GM19035 (cell line): ENCODE results near the gene ZNF189.

Source experiments
- ATAC-seq: cut with Tn5 transposase; IDR thresholded peaks from one replicate; pipeline ENCODE4 v1.9.1; 2021; ENCODE audit not compliant: unreplicated experiment

ZNF189 gene

DNA sequence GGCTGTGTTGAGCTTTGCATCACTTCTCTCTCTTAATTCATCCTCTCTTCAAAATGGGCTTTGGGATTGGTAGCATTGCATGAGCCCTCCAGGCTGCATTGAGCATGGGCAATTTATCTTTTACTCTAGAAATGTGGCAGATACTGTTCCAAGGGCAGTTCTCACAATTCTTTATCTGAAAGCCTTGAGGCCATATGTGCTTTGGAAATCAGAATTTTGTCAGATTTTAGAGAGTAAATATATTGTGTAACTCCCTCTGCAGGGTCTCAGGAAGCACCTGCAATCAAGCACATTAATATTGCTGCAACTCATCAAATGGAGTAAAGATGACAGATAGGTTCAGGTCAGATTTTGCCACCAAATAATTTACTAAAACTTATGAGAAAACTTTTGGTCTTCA is 19.3 kb downstream of the ZNF189 start:
- no peak for ATAC-seq

DNA sequence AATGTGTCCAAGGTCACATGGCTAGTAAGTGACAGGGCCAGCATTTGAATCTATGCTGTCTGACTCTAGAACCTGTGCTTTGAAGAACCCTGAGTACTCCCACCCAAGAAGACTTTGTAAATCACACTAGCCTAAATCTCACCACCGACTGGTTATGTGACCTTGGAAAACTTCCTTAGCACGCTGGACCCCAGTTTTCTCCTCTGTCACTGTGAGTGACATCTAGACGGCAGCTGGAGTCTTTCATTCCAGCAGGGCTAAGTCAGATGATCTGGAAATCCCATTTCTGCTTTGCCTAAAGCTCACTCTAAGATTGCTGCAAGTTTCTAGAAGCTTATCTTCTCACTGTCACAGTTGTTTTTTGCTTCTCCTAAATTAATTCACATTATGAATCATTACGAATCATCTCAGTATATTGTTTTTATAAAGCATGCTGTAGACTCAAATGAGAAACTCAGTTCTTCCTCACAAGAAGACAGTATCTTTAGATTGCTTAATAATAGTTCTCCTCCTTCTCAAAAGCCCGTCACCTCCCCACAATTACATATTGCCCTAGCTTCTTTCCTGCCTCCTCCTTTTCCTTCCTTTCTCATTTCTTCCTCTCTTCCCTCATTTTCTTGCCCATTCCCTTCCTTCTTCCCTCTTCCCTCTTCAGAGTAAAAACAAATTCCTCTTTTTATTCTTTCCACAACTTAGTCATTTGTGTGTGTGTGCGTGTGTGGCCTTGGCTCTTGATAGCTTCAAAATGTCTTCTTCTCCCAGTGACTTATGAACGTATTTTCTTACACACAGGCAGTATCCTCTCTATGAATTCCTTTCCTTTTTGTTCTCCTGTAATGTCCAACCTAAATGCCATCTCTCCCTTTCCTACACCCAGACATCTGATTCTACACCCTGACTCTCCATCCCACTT is 20.1 kb downstream of the ZNF189 start:
- no peak for ATAC-seq

DNA sequence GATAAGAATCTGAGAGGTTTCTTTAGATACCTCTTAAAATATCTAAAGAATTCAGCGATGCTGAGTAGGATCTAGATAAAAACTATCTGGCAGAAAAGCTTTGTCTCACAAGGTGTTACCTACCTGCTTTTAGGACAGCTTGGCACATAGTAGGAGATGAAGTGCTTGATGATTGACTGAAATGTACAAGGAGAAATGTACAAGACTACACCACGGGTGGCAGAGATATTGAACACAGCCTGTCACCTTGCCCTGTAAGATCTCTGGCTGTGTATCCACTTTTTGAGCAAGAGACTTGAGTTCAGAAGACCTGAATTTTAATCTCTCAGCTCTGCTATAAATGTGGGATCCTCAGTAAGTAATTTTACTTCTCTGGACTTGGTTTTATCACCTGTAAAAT is 21.2 kb downstream of the ZNF189 start:
- ATAC-seq: no peak

DNA sequence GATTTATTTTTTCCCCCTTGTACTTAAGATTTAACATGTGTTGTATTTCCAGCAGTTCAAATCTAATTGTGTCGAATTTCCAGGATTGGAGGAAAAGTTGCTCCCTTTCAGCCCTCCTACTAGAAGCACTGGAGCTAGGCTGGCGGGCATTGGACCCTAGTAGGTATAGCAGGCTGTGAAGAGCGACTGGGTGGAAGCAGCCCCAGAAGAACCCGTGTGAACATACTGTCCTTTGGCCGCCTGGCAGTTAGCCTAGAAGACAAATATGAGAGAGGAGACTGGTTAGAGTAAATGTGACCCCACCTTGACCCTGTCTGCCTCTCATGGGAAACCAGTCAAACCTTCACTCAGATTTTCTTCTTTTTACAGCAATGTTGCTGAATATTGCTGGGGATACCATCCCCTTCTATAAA is 23.0 kb downstream of the ZNF189 start:
- ATAC-seq: no peak

DNA sequence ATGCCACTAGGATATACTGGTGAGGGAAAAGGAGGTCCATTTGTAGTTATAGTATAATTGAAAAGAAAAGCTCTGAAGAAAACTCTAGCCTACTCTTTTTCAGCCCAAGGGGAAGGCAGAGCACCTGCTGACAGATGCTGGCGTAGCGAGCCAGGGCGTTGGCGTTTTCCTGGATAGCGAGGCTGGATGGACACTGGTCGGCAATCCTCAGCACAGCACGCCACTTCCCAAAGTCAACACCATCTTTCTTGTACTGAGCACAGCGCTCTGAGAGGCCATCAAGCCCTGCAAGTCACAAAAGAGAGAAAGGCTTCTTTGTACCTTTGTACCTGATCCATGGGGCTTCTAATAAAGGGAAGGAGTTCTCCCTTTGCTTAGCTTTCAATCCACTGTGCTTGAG is 28.7 kb downstream of the ZNF189 start:
- no peak for ATAC-seq

DNA sequence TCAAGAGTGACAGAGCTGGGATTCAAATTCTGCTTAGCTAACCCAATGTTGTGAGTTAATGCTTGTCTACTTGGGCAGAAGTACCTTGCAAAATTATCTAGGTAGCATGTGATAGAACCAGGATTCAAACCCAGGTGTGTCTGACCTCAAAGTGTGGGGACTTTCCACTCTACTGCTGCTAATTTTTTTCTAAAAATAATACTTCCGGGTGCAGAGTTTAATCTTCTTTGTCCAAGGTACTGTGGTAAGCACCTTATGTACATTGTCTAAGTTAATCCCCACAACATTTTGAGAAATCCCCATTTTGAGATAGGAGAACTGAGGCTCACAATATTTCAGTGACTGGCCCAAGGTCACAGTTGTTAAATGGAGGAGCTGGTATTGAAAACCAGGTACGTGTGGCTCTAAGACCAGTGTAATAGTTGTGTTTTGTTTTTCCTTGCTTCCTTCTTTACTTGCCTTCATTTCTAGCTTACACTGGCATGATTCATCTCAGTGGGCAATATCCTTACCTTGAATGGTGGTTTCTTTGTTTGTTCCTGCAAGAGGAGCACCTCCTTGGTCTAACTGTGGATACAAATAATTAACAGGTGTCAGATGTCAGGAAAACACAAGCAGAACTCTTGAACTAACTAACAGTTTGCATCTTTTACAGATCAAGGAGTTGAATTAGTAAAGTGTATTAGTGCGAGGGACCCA is 29.5 kb downstream of the ZNF189 start:
- ATAC-seq: peak; percentile 72

DNA sequence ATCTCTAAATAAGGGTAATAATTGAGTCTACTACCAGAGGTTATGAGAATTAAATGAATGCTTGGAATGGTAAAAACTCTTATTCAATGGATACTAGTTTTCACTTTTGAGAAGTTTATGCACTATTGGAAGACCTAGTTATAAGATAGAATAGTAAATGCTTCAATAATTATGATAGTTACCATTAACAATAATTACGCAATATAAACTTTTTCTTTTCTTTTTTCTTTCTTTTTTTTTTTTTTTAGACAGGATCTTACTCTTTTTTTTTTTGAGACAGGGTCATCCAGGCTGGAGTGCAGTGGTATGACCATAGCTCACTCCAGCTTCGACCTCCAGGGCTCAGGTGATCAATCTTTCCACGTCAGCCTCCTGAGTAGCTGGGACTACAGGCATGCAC is 30.3 kb downstream of the ZNF189 start:
- no peak for ATAC-seq

DNA sequence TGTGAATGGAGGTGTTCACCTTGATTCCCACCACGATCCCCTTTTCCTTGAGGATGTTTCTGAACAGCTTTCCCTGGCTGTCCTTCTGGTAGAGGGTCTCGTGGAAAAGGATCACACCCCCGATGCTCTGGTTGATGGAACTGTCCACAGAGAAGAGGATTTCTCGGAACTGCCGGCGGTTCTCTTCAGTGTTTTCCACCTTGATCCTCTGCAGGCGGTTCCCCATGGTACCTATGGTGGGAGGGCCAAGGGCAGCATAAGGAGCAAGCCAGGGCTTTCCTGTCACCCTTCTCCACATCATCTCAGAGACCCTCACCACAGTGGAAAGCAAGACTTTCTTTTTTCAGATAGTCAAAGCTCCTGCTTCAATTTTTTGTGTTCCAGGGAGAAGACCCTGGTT is 31.1 kb downstream of the ZNF189 start:
- no peak for ATAC-seq

DNA sequence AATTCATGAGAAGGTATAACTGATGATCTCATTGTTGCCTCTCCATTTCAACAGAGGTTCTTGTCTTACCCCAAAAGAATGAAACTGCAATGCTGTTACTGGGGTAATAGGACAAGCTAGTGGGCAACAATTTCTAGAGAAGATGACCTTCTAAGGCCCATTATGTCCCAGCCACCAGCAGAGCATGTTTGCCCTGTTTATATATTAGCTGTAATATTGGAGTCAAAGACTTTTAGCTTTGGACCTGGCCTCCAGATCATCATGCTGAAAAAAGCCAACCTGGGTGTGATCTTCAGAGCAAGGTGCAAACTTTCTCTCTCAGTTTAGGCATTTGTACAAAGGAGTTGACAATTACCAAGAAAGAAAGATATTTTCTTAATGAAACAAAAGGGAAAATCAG is 33.5 kb downstream of the ZNF189 start:
- ATAC-seq: no peak

DNA sequence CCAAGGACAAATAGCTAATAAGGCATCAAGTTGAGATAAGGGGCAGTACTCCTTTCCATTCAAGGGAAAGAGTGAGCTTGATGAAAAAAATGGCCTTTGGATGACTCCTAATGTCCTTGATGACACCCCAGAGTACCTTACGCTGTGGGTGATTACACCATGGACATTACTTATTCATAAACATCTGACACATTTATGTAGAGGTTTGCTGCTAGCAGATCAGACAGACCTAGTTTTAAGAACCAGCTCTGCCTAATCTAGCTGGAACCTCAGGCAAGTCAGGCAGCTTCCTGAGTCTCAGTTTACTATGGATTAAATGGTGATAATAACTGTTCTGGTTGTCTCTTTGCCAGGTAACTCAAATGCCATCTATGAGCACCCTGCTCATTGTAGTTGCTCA is 34.1 kb downstream of the ZNF189 start:
- ATAC-seq: no peak

DNA sequence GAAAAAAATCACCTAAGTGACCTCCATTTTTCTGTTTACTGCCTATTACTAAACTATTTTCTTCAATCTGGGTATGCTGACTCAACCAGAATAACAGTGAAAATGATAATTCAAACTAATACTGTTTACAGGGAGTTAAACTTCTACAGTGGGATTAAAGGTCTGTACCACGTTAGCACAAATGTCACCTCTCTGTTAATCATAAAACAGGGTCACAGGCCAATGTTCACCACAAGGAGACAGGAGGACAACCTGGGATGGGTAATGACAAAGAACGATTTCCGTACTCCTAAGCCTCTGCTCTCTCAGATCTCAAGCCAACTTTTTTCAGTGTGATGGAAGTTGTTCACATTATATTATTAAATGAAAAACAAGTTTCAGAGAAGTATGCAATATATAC is 34.6 kb downstream of the ZNF189 start:
- ATAC-seq: no peak

DNA sequence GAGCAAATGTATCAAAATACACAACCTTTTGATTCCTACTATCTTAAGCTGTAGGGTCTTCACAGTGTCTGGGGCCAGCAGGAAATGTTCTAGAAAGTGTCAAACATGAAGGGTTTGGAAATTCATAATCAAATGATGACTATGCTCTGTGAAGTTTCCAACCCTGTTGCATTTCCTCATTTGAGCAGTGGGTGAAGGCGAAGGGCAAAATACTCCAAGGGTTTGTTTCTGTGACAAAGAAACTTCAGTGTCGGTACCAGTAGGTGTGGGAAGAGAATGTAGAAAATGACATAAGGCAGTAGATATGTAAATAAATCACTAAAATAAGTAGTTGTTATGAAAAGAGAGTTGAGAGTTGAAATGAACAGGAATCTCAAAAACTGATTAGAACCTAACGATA is 36.3 kb downstream of the ZNF189 start:
- ATAC-seq: no peak

DNA sequence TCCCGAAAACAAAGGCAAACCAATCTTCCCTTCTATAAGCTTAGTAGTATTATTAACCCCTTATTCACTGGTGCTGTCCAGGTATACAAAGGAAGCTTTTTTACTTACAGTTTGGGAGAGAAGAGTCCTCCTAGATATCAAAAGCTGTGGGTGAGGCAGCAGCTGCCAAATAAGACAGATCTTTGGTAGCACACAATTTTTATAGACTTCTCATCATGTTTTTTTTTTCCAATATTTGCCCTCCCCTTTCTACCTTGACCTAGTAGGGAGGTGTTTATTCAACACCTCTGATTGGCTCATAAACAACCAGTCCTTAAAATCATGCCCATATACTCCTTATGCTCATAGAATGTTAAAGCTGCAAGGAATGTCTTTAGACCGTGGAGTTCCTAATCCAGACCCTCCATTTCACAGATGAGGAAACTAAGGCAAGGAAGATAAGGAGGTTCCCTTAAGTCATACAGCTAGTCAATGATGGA is 37.0 kb downstream of the ZNF189 start, which contains the start of gene ALDOB:
TSS of gene ALDOB (minus strand) at position 174 of the 479 bp plus-strand sequence. CDS start 4,887 bp downstream, outside the sequence.
- ATAC-seq: no peak

DNA sequence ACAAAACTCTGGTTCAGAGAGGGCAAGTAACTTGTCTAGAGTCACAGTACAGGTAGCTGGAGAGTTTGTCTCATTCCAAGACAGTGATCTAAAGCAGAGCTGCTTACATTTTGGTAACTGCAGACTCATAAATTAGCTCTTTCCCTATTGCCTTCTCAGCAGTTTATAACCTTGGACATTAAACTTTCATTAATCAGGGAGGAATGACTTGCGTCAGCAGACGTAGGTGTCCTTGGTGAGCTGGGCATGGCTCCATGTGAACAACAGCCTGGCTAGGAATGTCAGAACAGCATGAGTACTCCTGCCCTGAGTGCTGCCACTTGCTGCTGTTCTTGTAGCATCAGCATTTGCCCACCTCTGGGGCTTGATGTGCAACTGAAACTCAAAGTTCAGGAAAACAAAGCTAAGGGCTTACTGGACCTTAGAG is 39.2 kb downstream of the ZNF189 start:
- ATAC-seq: no peak

DNA sequence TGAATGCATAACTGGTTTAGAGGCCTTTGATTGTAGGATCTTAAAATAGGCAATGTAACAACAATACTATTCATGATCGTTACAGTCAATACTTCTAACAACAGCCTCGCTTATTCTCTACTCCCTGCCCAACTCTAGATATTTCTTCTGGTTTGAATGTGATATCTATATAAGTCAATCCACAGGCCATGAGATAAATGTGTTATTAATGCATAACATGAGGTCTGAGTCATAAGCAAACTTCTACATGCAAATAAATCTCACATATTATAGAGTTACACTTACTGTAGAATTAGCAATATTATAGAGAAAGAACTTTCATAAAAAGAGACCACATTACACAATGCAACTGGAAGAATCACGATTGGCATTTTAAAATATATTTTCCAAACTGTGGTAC is 39.9 kb downstream of the ZNF189 start:
- no peak for ATAC-seq

DNA sequence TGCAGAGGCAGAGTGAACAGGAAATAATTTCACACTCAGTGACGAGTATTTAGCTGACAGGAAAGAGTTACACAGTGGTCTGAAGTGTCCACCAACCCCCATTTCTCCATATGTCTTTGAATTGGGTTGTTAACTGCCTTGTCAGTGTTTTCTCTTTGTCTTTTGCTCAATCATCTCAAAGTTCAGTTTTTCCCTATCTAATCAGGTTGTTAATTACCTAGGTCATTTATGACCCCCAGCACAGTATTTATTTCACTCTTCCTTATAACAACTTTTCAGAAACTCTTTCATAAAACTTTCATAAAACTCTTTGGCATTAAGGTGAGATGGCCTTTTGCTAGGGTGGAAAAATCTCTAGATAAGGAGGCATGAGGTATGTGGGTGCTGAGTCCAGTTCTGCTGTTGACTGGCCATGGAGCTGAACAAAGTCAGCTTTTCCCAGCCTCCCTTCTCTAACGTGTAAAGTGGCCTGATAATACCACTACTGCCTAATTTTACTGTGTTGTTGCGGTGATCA is 42.1 kb downstream of the ZNF189 start:
- no peak for ATAC-seq

DNA sequence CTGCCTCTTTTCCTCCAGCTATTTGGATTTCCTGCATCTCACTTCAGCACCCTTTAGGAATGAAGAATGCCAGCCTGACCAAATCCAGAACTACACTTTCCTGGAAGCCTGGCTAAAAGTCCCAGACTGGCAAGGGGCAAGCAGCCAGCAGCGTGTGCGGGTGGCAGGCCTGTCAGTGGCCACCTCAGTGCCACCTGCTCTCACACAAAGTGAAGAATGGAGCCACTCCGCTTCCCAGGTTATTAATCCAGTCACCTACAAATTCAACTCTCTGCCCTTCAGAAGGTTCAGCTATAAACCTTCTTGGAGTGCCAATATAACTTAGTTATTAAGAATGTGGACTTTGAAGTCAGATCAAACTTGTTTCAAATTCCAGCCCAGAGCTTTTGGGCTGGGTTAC is 43.7 kb downstream of the ZNF189 start:
- no peak for ATAC-seq

DNA sequence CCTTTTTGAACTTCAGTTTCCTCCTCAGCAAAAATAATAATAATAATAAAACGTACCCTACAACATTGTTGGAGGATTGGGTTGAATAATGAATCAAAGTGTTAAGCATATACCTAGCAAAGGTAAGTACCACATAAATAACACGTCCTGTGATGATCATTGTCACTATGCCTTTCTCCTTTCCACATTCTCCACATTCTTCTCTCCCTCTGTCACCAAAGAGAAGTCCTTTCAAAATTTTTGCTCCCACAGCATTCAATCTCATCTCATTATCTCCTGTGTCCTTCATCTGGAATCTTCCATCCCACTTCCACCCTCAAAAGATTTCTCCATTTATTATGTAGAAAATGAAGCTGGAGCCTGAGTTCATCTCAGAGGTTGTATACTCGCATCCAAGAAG is 44.1 kb downstream of the ZNF189 start:
- ATAC-seq: no peak

DNA sequence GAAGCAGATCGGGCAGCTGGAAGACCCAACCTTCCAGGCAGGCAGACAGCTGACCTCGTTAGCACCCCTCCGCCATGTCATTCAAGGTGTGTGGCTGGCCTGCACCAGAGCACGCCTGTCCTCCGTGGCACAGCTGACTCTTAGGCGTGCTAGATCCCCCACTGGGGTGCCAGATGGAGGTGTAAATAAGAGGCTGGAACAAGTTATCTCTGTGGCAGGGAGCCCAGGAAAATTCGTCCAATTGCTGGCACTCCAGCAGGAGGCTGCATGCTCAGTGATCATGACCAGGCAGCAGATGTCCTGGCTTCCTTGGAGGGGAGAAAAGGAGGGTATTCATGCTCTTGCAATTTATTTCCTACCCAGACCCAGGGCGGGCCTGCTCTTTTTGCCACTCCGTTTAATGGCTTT is 44.7 kb downstream of the ZNF189 start:
- no peak for ATAC-seq

DNA sequence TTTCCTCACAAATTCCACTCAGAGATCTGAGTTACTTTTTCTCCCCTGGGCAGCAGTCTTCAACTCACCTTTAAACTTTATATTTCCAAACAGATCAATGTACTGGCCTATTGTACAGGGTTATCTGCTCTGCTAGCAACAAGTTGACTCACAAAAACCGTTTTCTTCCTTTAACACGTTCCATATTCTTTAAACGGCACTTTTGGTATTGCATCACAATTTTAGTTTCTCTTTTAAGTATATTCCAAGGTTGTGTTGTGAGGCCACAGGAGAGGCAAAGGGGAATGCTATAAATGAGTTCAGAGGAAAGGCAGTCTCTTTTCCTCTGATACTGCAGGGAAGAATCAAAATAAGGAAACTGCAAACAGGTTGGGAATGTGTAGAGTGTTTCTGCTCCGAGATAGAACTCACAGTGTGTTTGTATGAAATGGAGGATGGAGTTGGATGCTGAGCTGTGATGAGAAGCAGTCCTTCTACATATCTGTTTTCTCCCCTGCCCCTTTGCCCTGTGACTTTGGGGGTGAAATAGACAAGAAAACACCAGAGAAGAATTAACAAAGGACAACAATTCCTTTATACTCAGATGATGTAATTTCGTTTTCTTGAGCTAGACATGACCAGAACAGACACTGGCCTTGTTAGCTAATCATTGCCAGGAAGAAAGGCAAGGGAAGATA is 46.8 kb downstream of the ZNF189 start:
- ATAC-seq: no peak

DNA sequence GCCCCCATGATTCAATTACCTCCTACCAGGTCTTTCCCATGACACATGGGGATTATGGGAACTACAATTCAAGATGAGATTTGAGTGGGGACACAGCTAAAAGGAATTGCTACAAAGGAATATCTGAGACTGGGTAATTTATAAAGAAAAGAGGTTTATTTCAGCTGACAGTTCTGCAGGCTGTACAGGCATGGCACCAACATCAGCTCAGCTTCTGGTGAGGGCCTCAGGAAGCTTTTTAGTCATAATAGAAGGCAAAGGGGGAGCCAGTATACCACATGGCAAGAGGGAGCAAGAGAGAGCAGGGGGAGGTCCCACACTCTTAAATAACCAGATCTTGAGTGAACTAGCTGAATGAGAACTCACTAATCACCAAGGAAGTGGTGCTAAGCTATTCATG is 48.1 kb downstream of the ZNF189 start:
- no peak for ATAC-seq
